Measurements from ENCODE around the gene PPP1R9A.

Gene PPP1R9A

GRCh38 chr7:95200741-95201140, 293.3 kb downstream of the PPP1R9A start:
- TF ChIP-seq CTCF (IDR thresholded peaks at IDR 0.05): no peak
- H3K27ac ChIP-seq: no peak overlapping the region
- H3K4me3 ChIP-seq: no peak overlapping the region
- no peak for DNase-seq (ENCODE audit: low spot score)

GRCh38 chr7:95201727-95202126, 294.3 kb downstream of the PPP1R9A start:
- no peak overlapping the region for H3K4me3 ChIP-seq
- DNase-seq (ENCODE audit: low spot score): no peak
- H3K27ac ChIP-seq: no peak overlapping the region
- no peak for TF ChIP-seq CTCF (IDR thresholded peaks at IDR 0.05)

DNA sequence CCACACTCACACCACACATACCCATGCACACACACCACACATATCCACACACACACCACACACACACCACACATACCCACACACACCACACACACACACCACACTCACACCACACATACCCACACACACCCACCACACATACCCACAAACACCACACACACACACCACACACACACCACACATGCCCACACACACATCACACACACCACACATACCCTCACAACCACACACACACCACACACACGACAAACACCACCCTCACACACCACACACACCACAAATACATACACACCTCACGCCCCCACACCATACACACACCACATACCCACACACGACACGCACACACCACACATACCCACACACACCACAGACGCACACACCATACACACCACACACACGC, 297.2 kb downstream of the PPP1R9A start:
- no peak for DNase-seq (ENCODE audit: low spot score)
- no peak overlapping the region for H3K27ac ChIP-seq
- H3K4me3 ChIP-seq: no peak overlapping the region
- no peak for TF ChIP-seq CTCF (IDR thresholded peaks at IDR 0.05)

DNA sequence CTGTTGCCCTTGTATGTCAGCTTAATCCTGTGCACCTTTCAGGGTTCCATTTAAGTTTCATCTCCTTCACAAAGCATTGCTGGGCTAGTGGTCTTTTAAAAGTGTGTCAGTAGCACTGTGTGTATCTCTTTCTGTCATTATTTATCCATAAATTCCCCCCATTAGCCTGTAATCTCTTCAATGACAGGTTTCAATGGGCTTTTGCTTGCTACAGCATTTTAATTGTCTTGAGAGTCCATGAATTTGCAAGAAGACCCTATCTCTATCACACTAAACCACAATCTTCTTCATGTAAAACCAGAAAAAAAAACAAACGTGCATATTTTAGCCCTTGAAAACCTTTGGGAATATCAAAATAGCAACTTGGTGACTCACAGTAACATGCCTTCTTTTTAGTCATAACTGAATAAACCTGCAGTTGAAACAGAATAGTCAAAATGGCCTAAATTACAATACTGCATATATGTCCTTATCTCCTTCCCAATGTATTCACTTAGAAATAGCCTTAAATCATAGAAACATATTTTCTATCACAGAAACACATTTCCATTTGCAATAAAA, 298.4 kb downstream of the PPP1R9A start:
- Histone ChIP-seq H3K27ac (no peak overlapping the region), H3K4me3 (no peak overlapping the region)
- TF ChIP-seq CTCF (IDR thresholded peaks at IDR 0.05): no peak

GRCh38 chr7:95209276-95209675, 301.9 kb downstream of the PPP1R9A start:
- Histone ChIP-seq H3K27ac (no peak overlapping the region), H3K4me3 (no peak overlapping the region)
- TF ChIP-seq CTCF (IDR thresholded peaks at IDR 0.05): no peak
- DNase-seq (ENCODE audit: low spot score): no peak

More for the DNA sequence above, 298.4 kb downstream of the PPP1R9A start:
- no peak for DNase-seq (ENCODE audit: low spot score)

DNA sequence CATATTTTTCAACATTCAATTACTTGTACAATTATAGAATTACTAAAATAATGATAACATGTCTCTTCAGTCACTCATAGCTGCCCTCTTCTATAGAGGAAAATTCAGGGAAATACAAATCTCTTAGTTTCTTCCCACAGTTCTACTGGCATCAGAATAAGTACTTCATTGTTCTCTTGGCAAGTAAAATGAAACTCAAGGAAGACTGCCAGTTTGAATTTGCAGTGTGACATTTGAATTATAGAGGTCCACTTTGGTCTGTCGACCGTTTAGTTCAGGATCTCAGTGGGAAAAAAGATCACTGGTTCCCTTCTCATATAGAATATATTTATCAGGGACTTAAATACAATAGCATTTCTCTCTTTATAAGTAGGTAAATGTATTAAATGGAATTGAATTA, 302.4 kb downstream of the PPP1R9A start:
- Histone ChIP-seq H3K4me3 (no peak overlapping the region), H3K27ac (no peak overlapping the region)
- TF ChIP-seq CTCF (IDR thresholded peaks at IDR 0.05): no peak
- no peak for DNase-seq (ENCODE audit: low spot score)

DNA sequence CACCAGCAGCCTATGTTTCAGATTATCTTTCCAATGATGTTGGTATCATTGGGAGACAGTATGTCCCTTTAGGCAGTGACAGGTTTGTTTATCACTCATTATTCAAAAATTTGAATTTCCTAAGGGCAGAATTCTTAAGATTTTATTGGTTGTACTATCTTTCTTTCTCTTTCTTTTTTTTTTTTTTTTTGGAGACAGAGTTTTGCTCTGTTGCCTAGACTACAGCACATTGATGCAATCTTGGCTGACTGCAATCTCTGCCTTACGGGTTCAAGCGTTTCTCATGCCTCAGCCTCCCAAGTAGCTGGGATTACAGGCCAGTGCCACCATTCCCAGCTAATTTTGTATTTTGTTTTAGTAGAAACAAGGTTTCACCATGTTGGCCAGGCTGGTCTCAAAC, 305.8 kb downstream of the PPP1R9A start:
- Histone ChIP-seq H3K27ac (peak overlapping the region in 1 of 2 donors; percentile 71), H3K4me3 (peak overlapping the region; percentile 25)
- DNase-seq (ENCODE audit: low spot score): no peak

More for the DNA sequence above, 305.8 kb downstream of the PPP1R9A start:
- TF ChIP-seq CTCF (IDR thresholded peaks at IDR 0.05): no peak

Data from coronary artery (tissue), 2 donors.